Fibroblast of skin of right quadriceps (primary cell): ENCODE measurements around the gene CDHR1.

ENCODE experiments used
- DNase-seq: peaks from one replicate; pipeline ENCODE4 v3.0.0-alpha.2; 2013

CDHR1 gene

GRCh38 chr10:84235096-84235495 lies 40.8 kb downstream of the CDHR1 start:
- no peak for DNase-seq

GRCh38 chr10:84236807-84237198 lies 42.5 kb downstream of the CDHR1 start:
- no peak for DNase-seq

GRCh38 chr10:84237199-84238051 lies 43.1 kb downstream of the CDHR1 start:
- DNase-seq: no peak

GRCh38 chr10:84238909-84239308 lies 44.6 kb downstream of the CDHR1 start:
- no peak for DNase-seq

GRCh38 chr10:84241185-84241790 lies 47.0 kb downstream of the CDHR1 start, which contains the start of gene LRIT1:
Gene LRIT1 (minus strand): TSS chr10:84241546. CDS start chr10:84241439, 107 bp downstream.
- DNase-seq: no peak

GRCh38 chr10:84243759-84244158 lies 49.4 kb downstream of the CDHR1 start:
- DNase-seq: no peak

- DNase-seq: no peak
Observed at GRCh38 chr10:84244651-84245270, 50.4 kb downstream of the CDHR1 start, which contains the start of gene RGR. Gene RGR (plus strand): TSS chr10:84245053. CDS start chr10:84245091, 38 bp downstream.

GRCh38 chr10:84247496-84247895 lies 53.2 kb downstream of the CDHR1 start:
- no peak for DNase-seq

GRCh38 chr10:84248794-84249193 lies 54.5 kb downstream of the CDHR1 start:
- no peak for DNase-seq

GRCh38 chr10:84254552-84255478 lies 60.5 kb downstream of the CDHR1 start:
- DNase-seq: no peak

GRCh38 chr10:84256510-84257342 lies 62.4 kb downstream of the CDHR1 start:
- peak; percentile 9 for DNase-seq

- no peak for DNase-seq
Observed at GRCh38 chr10:84257343-84258020, 63.1 kb downstream of the CDHR1 start.

- DNase-seq: no peak
Observed at GRCh38 chr10:84258034-84258695, 63.8 kb downstream of the CDHR1 start.

- DNase-seq: no peak
Observed at GRCh38 chr10:84261236-84261915, 67.0 kb downstream of the CDHR1 start.

GRCh38 chr10:84262190-84262956 lies 68.0 kb downstream of the CDHR1 start:
- DNase-seq: no peak

GRCh38 chr10:84263716-84264115 lies 69.4 kb downstream of the CDHR1 start:
- no peak for DNase-seq

GRCh38 chr10:84264611-84265141 lies 70.3 kb downstream of the CDHR1 start:
- peak; percentile 48 for DNase-seq

- DNase-seq: no peak
Observed at GRCh38 chr10:84265418-84265817, 71.1 kb downstream of the CDHR1 start.
